H9 (cell line): ENCODE results near the gene DYNC2LI1. TPM values are rescaled to one million over a fixed set of nuclear protein-coding genes. Genes with fewer than 3 reads are reported as not detected.

ENCODE experiments used
- DNase-seq: peaks from one replicate; pipeline ENCODE4 v3.0.0-alpha.2; 2017
- H2AFZ ChIP-seq: one replicate; pipeline ENCODE4 v1.6.1; 2013; ENCODE audit warnings: mild to moderate bottlenecking, low read length, control low read depth, moderate library complexity
- H2AK5ac ChIP-seq: 2 replicates; pipeline ENCODE4 v1.6.1; 2013; ENCODE audit warnings: low read length, control low read depth, mixed read lengths; ENCODE audit not compliant: insufficient read length
- H2BK120ac ChIP-seq: one replicate; pipeline ENCODE4 v1.6.1; 2013; ENCODE audit warnings: low read depth, mild to moderate bottlenecking, low read length, control low read depth, inconsistent platforms; ENCODE audit not compliant: poor library complexity, severe bottlenecking
- H2BK12ac ChIP-seq: 2 replicates; pipeline ENCODE4 v1.6.1; 2013; ENCODE audit warnings: low read length, control low read depth, mixed read lengths, low read depth; ENCODE audit not compliant: insufficient read length
- H2BK15ac ChIP-seq: 2 replicates; pipeline ENCODE4 v1.6.1; 2013; ENCODE audit warnings: low read depth, low read length, control low read depth
- H2BK20ac ChIP-seq: one replicate; pipeline ENCODE4 v1.6.1; 2013; ENCODE audit warnings: low read depth, mild to moderate bottlenecking, low read length, control low read depth, inconsistent platforms; ENCODE audit not compliant: poor library complexity, severe bottlenecking
- H2BK5ac ChIP-seq: 2 replicates; pipeline ENCODE4 v1.6.1; 2013; ENCODE audit warnings: low read length, control low read depth, mixed read lengths; ENCODE audit not compliant: insufficient read length
- H3K14ac ChIP-seq: 2 replicates; pipeline ENCODE4 v1.6.1; 2013; ENCODE audit warnings: low read length, control low read depth; ENCODE audit not compliant: insufficient read depth
- H3K18ac ChIP-seq: 2 replicates; pipeline ENCODE4 v1.6.1; 2013; ENCODE audit warnings: low read depth, mild to moderate bottlenecking, mixed read lengths, low read length, control low read depth; ENCODE audit not compliant: insufficient read length
- H3K23ac ChIP-seq: 2 replicates; pipeline ENCODE4 v1.6.1; 2013; ENCODE audit warnings: low read length, control low read depth, mixed read lengths, low read depth; ENCODE audit not compliant: insufficient read length
- H3K23me2 ChIP-seq: 2 replicates; pipeline ENCODE4 v1.6.1; 2013; ENCODE audit warnings: low read depth, mild to moderate bottlenecking, mixed read lengths, low read length, control low read depth; ENCODE audit not compliant: insufficient read length, poor library complexity, severe bottlenecking
- H3K27ac ChIP-seq: 2 replicates; pipeline ENCODE4 v1.5.1; 2013; ENCODE audit warnings: low read length, control low read depth, mixed read lengths, low read depth; ENCODE audit not compliant: insufficient read length
- H3K27me3 ChIP-seq: 2 replicates; pipeline ENCODE4 v1.6.1; 2013; ENCODE audit warnings: low read length, control low read depth, inconsistent platforms; ENCODE audit not compliant: insufficient read depth
- H3K4ac ChIP-seq: 2 replicates; pipeline ENCODE4 v1.6.1; 2013; ENCODE audit warnings: low read depth, mild to moderate bottlenecking, control low read depth, inconsistent platforms, low read length, moderate library complexity
- H3K4me1 ChIP-seq: 2 replicates; pipeline ENCODE4 v1.6.1; 2013; ENCODE audit warnings: low read length, control low read depth, inconsistent platforms; ENCODE audit not compliant: insufficient read depth
- H3K4me2 ChIP-seq: 2 replicates; pipeline ENCODE4 v1.6.1; 2013; ENCODE audit warnings: low read length, control low read depth, mixed read lengths; ENCODE audit not compliant: insufficient read length, insufficient read depth
- H3K56ac ChIP-seq: 2 replicates; pipeline ENCODE4 v1.6.1; 2013; ENCODE audit warnings: low read depth, mild to moderate bottlenecking, mixed read lengths, low read length, control low read depth; ENCODE audit not compliant: insufficient read length
- H3K79me1 ChIP-seq: 2 replicates; pipeline ENCODE4 v1.6.1; 2013; ENCODE audit warnings: low read depth, mild to moderate bottlenecking, moderate library complexity, low read length, control low read depth, inconsistent platforms; ENCODE audit not compliant: insufficient read depth, poor library complexity, severe bottlenecking
- H3K79me2 ChIP-seq: 2 replicates; pipeline ENCODE4 v1.6.1; 2013; ENCODE audit warnings: low read length, control low read depth, inconsistent platforms; ENCODE audit not compliant: insufficient read depth
- H3K9ac ChIP-seq: 2 replicates; pipeline ENCODE4 v1.6.1; 2013; ENCODE audit warnings: low read length, control low read depth, mixed read lengths; ENCODE audit not compliant: insufficient read length; ENCODE audit errors: extremely low read depth
- H3K9me3 ChIP-seq: one replicate; pipeline ENCODE4 v1.6.1; 2013; ENCODE audit warnings: low read depth, low read length, inconsistent platforms; ENCODE audit not compliant: control insufficient read depth
- H3T11ph ChIP-seq: one replicate; pipeline ENCODE4 v1.6.1; 2013; ENCODE audit warnings: mild to moderate bottlenecking, low read length, control low read depth, inconsistent platforms
- H4K20me1 ChIP-seq: one replicate; pipeline ENCODE4 v1.6.1; 2013; ENCODE audit not compliant: control insufficient read depth, insufficient read length, insufficient read depth
- H4K5ac ChIP-seq: 2 replicates; pipeline ENCODE4 v1.6.1; 2013; ENCODE audit warnings: low read depth, mild to moderate bottlenecking, mixed read lengths, low read length, control low read depth; ENCODE audit not compliant: insufficient read length
- H4K8ac ChIP-seq: replicated peaks from 2 replicates; pipeline ENCODE4 v1.6.1; 2013; ENCODE audit warnings: low read length, control low read depth, mixed read lengths, low read depth; ENCODE audit not compliant: insufficient read length
- H4K91ac ChIP-seq: 2 replicates; pipeline ENCODE4 v1.6.1; 2013; ENCODE audit warnings: low read depth, mild to moderate bottlenecking, moderate library complexity, mixed read lengths, low read length, control low read depth; ENCODE audit not compliant: insufficient read length
- H3K27ac Mint-ChIP-seq, 3 experiments: 2 replicates in 2 of 3; 3 replicates in 1 of 3; pipeline ENCODE4 v1.8.0; 2020 to 2021; ENCODE audit warnings: mixed read lengths in 3 of 3, mild to moderate bottlenecking in 1 of 3, moderate library complexity in 1 of 3
- H3K27me3 Mint-ChIP-seq: 2 replicates; pipeline ENCODE4 v1.8.0; 2021; ENCODE audit warnings: low read depth, mild to moderate bottlenecking, moderate library complexity, mixed read lengths
- H3K36me3 Mint-ChIP-seq, 3 experiments: 2 replicates in 2 of 3; 3 replicates in 1 of 3; pipeline ENCODE4 v1.8.0; 2020 to 2021; ENCODE audit warnings: low read depth in 3 of 3, mixed read lengths in 3 of 3; ENCODE audit not compliant: insufficient read depth in 1 of 3
- H3K4me1 Mint-ChIP-seq, 2 experiments: 2 replicates each; pipeline ENCODE4 v1.8.0; 2020; ENCODE audit warnings: mixed read lengths in 2 of 2
- H3K4me3 Mint-ChIP-seq, 2 experiments: 2 replicates in 1 of 2; 3 replicates in 1 of 2; pipeline ENCODE4 v1.8.0; 2020 to 2021; ENCODE audit warnings: mild to moderate bottlenecking in 2 of 2, mixed read lengths in 2 of 2, moderate library complexity in 1 of 2
- H3K9me3 Mint-ChIP-seq, 2 experiments: 2 replicates in 1 of 2; 3 replicates in 1 of 2; pipeline ENCODE4 v1.8.0; 2020; ENCODE audit warnings: mild to moderate bottlenecking in 2 of 2, mixed read lengths in 2 of 2, moderate library complexity in 1 of 2
- whole genome bisulfite sequencing: extraction: QIAGEN DNeasy Blood & Tissue Kit; methylation state at CpG from one replicate; pipeline ENCODE4 v1.1.7; 2013; ENCODE audit warnings: missing lambda C conversion rate, low lambda C conversion rate, mixed read lengths; ENCODE audit not compliant: insufficient read length; ENCODE audit errors: extremely low coverage; 5-methylcytosine and 5-hydroxymethylcytosine counted together
- total RNA-seq: library from RNA; stranded (reverse); gene quantifications from 2 replicates; pipeline ENCODE4 v1.2.1, GENCODE V29; 2021
- TF ChIP-seq, protein P1 (sequence below): fragments of 200-600 bp; sonication (generic); conservative IDR thresholded peaks from 3 replicates; pipeline ENCODE4 v1.8.0; 2021; ENCODE audit warnings: antibody characterized with exemption, mild to moderate bottlenecking

The DYNC2LI1 gene
- total RNA-seq, 1 experiment from 2014 or later = 8.5 TPM

DNA sequence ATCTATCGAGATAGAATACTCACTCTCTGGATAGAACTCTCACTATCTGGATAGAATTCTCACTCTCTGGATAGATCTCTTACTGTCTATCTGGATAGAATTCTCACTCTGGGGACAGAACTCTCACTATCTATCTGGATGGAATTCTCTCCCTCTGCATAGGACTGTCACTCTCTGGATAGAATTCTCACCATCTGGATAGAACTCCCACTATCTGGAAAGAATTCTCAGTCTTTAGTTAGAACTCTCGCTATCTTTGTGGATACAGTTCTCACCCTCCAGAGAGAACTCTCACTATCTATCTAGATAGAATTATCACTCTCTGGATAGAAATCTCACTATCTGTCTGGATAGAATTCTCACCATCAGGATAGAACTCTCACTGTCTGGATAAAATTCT lies 81.5 kb downstream of the DYNC2LI1 start:
- Histone ChIP-seq H3T11ph (no peak overlapping the region), H3K4me2 (no peak overlapping the region), H3K4me1 (no peaks in the 10 kb centered on the region), H3K9me3 (no peaks in the 10 kb centered on the region), H2BK120ac (no peak overlapping the region), H3K9ac (no peak overlapping the region), H4K20me1 (no peaks in the 10 kb centered on the region), H3K23ac (no peak overlapping the region), H2BK12ac (no peak overlapping the region), H3K14ac (no peak overlapping the region), H3K23me2 (no peaks in the 10 kb centered on the region), H4K91ac (no peak overlapping the region), H2BK5ac (no peak overlapping the region), H2BK20ac (no peak overlapping the region), H3K27me3 (no peaks in the 10 kb centered on the region; the same call in 1 of the 2 replicates), H3K27ac (no peak overlapping the region), H4K5ac (no peak overlapping the region), H3K4ac (no peak overlapping the region), H3K79me1 (no peaks in the 10 kb centered on the region), H3K79me2 (no peaks in the 10 kb centered on the region), H3K18ac (no peak overlapping the region), H2AK5ac (no peak overlapping the region), H4K8ac (no peak overlapping the region), H3K56ac (no peak overlapping the region), H2BK15ac (no peak overlapping the region), H2AFZ (no peak overlapping the region)
- Mint-ChIP-seq H3K27me3 (peaks cover 48% of the 10 kb centered on the region), H3K9me3 (no peaks in the 10 kb centered on the region), H3K36me3 (no peaks in the 10 kb centered on the region; a peak in 1 of 7 replicates), H3K27ac (no peak overlapping the region), H3K4me3 (no peak overlapping the region), H3K4me1 (no peaks in the 10 kb centered on the region)
- TF ChIP-seq, protein P1, sequence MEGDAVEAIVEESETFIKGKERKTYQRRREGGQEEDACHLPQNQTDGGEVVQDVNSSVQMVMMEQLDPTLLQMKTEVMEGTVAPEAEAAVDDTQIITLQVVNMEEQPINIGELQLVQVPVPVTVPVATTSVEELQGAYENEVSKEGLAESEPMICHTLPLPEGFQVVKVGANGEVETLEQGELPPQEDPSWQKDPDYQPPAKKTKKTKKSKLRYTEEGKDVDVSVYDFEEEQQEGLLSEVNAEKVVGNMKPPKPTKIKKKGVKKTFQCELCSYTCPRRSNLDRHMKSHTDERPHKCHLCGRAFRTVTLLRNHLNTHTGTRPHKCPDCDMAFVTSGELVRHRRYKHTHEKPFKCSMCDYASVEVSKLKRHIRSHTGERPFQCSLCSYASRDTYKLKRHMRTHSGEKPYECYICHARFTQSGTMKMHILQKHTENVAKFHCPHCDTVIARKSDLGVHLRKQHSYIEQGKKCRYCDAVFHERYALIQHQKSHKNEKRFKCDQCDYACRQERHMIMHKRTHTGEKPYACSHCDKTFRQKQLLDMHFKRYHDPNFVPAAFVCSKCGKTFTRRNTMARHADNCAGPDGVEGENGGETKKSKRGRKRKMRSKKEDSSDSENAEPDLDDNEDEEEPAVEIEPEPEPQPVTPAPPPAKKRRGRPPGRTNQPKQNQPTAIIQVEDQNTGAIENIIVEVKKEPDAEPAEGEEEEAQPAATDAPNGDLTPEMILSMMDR = no peak
- no CpG with 5 or more reads among the region's 2 CpGs for WGBS
- no peak for DNase-seq

Other genes starting within 250 kb of the DYNC2LI1 start
- gene THADA, start 178.0 kb upstream of the DYNC2LI1 start, total RNA-seq = 20.0 and 20.1 TPM in 2 replicates
- gene PLEKHH2, start 136.8 kb upstream of the DYNC2LI1 start, total RNA-seq = 2.5 and 3.1 TPM in 2 replicates
- not detected in 2 replicates for gene C1GALT1C1L, start 97.6 kb upstream of the DYNC2LI1 start, total RNA-seq
- not detected in 2 replicates for gene ABCG5, start 64.8 kb downstream of the DYNC2LI1 start, total RNA-seq
- not detected in 2 replicates for gene ABCG8, start 64.9 kb downstream of the DYNC2LI1 start, total RNA-seq
- 182 and 183 TPM in 2 replicates for gene LRPPRC, start 221.9 kb downstream of the DYNC2LI1 start, total RNA-seq